Measurements from ENCODE around the gene OSGEP. TPM values are rescaled to one million over a fixed set of nuclear protein-coding genes. Genes with fewer than 3 reads are reported as not detected.

The OSGEP gene
- 16.2 and 19.3 TPM in 2 replicates for total RNA-seq

DNA sequence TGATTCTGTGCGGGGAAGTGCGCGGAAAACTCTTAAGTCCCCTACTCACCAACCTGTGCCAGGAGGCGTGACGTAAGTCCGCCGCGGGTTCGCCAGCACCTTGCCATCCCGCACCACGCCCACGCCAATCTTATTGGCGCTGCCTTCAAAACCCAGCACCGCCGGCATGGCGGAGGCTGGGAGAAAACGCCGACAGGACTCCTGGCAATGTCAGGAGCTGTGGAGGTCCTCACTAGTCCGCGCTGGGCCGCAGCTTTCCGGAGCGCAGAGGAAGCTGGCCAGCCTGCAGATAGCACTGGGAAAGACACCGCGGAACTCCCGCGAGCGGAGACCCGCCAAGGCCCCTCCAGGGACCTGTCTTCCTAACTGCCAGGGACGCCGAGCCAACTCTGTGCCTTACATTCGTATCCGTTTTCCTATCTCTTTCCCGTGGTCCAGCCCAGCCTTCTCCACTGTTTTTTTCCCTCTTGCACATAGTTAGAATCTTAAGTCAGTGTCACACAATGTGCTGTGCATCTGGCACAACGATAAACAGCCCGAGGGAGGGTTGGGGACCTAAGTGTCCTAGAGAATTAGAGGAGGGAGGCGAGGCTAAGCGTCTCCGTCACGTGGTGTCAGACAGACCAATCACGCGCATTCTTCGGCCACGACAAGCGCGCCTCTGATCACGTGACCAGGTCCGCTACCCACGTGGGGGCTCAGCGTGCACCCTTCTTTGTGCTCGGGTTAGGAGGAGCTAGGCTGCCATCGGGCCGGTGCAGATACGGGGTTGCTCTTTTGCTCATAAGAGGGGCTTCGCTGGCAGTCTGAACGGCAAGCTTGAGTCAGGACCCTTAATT lies at the start of gene OSGEP, which contains the start of gene APEX1:
Gene OSGEP, minus strand, starts transcription at position 297 of the 839 bp plus-strand sequence. Its CDS starts 129 bp downstream, at position 168.
Gene APEX1, plus strand, starts transcription at position 711 of the 839 bp plus-strand sequence. CDS start 420 bp downstream, outside the sequence.

DNA sequence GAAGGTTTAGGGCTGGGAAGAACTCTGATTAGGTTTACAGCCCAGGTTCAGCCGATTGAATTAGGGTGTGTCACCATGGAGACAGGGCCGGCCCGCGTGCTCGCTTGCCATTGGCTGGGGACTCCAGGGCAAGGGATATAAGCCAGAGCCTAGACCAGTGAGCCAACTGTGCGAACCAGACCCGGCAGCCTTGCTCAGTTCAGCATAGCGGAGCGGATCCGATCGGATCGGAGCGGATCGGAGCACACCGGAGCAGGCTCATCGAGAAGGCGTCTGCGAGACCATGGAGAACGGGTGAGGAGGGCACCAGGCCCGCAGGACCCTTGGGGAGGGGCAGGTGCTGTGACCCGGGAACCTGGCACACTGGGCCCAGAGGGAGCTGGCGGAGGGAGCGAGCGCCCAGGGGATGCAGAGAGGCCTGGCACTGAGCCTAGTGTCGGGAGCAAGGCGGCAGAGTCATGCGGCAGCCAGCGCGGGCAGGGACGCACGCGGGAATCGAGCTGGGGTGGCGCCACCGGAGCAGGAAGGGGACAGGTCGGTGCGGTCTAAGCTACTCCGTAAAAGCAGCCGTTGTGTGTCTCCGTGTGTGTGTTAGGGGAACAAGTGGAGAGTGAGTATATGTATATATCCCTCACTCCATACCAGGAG lies 14.8 kb upstream of the OSGEP start, which contains the start of gene PNP:
Gene PNP, plus strand, starts transcription at position 165 of the 648 bp plus-strand sequence. Its CDS starts 119 bp downstream, at position 284.

DNA sequence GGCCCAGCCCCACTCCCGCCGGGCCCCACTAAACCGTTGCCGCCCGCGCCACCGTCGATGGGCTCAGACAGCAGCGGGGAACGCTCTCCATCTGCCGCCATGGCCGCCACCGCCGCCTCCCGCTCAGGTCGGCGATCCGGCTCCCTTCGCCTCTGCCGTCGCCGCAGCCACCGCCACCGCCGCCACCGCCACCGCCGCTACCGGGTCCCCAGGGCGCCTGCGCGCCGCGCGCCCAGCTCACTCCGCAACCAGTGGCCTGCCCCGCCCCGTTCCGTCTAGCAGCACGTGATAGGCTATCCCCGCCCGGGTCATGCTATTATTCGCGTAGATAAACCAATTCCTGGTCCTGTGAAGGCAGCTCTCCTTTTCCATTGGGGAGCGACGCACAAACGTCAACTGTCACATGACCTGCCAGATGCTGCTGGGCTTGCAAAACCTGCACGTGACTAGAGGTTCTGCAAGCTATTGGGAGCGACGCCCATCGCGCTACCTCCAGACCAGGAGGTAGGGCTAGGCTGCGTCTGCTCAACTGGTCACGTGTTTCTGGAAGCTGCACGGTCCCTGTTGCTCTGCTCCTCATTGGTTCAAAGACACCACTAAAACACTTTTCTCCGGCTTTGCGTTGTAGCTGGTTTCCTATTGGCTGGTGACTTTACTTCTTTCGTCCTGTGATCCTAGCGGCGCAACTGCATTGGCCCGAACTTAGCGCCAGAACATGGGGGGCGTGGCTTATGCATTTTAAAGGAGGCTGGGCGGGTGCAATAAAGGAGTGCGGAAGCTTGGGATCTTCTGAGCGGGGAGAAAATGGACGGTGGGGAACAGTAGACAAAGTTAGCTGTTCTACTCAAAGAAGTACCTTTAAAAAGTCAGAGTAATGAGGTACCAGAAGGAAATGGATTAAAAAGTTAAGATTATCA lies 6.9 kb upstream of the OSGEP start, which contains the start of gene PIP4P1:
Gene PIP4P1, minus strand, starts transcription at position 210 of the 917 bp plus-strand sequence. Its CDS starts 109 bp downstream, at position 101.

DNA sequence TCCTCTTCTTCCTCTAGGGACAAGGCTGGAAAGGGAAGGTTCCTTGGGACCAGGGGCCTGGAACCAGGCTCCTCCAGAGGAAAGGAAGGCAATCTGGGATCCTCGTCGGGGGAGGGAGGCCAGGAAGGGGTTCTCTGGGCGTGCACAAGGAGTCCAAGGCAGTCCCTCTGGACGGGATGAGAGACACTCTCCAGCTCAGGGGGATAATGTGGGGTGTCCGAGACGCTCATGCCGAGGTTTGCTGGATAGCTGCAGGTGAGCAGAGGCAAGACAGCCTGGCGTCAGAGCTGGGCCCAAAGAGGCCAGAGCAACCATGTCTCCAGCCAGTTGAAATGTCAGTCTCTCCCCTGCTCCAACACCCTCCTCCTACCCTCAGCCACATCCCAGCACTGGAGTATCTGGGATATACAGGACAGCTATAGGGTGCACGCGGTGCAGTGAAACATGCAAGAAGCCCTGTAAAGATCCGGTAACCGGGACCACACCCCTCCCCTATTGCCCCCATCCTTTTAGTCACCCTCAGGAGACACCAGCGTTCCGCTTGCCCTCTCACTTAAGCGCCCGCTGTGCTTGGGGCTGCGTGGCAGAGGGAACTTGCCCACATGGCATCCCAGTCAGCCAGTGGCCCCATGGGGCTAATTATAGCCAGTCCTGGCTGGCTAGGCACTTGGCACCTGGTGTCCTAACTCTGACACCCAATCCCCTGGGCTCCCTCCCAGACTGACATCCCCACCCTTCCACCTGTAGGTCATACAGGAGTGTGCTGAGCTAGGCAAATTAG lies 18.8 kb downstream of the OSGEP start, which contains the start of gene KLHL33:
Gene KLHL33, minus strand, starts transcription at position 585 of the 781 bp plus-strand sequence. Its CDS starts 355 bp downstream, at position 230.

DNA sequence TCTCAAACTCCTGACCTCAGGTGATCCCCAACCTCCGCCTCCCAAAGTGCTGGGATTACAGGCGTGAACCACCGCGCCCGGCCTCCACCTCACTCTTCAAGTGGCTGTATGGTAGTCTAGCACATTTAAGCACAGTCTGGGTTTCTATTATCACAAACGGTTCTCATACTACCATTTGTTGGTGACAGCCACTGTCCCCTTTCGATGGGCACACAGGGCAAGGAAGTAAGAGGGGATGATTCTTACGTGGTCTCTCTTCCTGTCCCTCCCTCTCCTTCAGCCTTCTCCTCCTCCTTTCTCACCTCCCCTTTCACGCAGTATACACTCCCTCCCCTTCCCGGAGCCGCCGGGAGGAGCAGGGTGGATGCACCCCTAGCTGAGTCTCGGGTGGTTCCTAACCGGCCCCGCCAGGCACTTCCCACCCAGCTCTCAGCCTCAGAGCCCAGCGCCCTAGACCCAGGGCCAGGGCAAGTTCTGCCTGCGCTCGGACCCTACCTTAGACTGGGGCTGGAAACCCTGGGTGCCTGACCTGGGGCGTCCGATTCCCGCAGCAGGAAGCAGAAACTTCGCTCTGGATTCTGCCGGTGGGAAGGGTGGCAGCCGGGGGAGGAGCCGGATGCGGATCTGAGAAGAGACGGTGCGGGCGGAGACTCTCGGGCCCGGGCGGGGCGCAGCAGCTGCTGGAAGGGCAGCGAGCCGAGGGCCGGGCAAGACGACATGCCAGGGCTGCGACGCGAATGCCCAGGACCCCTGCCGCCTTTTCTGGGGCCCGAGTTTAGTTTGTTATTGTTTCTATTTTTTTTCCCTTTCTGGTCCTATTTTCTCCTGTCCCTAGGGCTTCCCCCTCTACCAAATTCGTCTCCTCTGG lies 41.5 kb downstream of the OSGEP start, which contains the start of gene TEP1:
Gene TEP1, minus strand, starts transcription at position 626 of the 868 bp plus-strand sequence. CDS start 5,062 bp downstream, outside the sequence.

Other genes starting within 250 kb of the OSGEP start
- gene OR11H6, start 231.1 kb downstream of the OSGEP start, total RNA-seq: not detected in 2 replicates
- not detected in 2 replicates for gene OR11H7, start 225.8 kb downstream of the OSGEP start, total RNA-seq
- gene OR11H4, start 215.5 kb downstream of the OSGEP start, total RNA-seq: under 0.01 TPM in 1 of 2 replicates, not detected in the other
- 11.1 and 11.5 TPM in 2 replicates for gene TTC5, start 148.9 kb downstream of the OSGEP start, total RNA-seq
- 110 and 144 TPM in 2 replicates for gene CCNB1IP1, start 121.5 kb downstream of the OSGEP start, total RNA-seq
- 2.6 and 4.1 TPM in 2 replicates for gene PARP2, start 111.2 kb downstream of the OSGEP start, total RNA-seq
- gene TEP1, start 41.3 kb downstream of the OSGEP start, total RNA-seq: 15.6 and 17.6 TPM in 2 replicates
- not detected in 2 replicates for gene KLHL33, start 18.6 kb downstream of the OSGEP start, total RNA-seq
- gene APEX1, start 414 bp upstream of the OSGEP start, total RNA-seq: 43.4 and 45.2 TPM in 2 replicates
- gene PIP4P1, start 6.6 kb upstream of the OSGEP start, total RNA-seq: 16.4 and 23.4 TPM in 2 replicates
- gene PNP, start 14.6 kb upstream of the OSGEP start, total RNA-seq: 95.3 and 110 TPM in 2 replicates
- gene RNASE10, start 50.7 kb upstream of the OSGEP start, total RNA-seq: not detected in 2 replicates
- gene RNASE9, start 106.2 kb upstream of the OSGEP start, total RNA-seq: under 0.01 TPM in 1 of 2 replicates, not detected in the other
- not detected in 2 replicates for gene RNASE11, start 133.2 kb upstream of the OSGEP start, total RNA-seq
- not detected in 2 replicates for gene RNASE12, start 136.6 kb upstream of the OSGEP start, total RNA-seq
- gene OR6S1, start 186.9 kb upstream of the OSGEP start, total RNA-seq: not detected in 2 replicates
- 7.2 and 10.1 TPM in 2 replicates for gene RNASE4, start 229.7 kb upstream of the OSGEP start, total RNA-seq
- 4.9 and 7.2 TPM in 2 replicates for gene ANG, start 234.0 kb upstream of the OSGEP start, total RNA-seq

Data from tracheal epithelial cell (primary cell).